Measurements from ENCODE around the gene TPK1. TPM values are rescaled to one million over a fixed set of nuclear protein-coding genes. Genes with fewer than 3 reads are reported as not detected.

TPK1 gene
- total RNA-seq, 4 donors from 2014 or later: 8.0 to 15.6 (median 11.1) TPM

DNA sequence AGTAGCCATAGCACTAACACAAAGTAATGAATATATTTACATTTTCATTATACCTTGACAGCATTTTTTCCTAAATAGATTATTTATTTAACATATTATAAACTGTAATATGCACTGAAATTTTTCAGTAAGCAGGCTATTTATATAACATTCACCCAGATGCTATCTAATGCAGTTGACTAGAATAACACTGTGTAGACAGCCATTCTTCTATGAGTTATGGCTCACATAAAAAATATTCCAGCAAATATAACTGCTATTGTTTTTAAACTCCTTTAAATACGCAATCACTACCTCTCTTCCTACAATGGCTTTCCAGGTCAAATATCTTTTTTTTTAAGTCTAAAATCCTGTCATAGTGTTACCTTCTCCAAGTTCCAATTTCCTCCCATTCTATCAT, 21.6 kb downstream of the TPK1 start:
- TF ChIP-seq, protein P1, sequence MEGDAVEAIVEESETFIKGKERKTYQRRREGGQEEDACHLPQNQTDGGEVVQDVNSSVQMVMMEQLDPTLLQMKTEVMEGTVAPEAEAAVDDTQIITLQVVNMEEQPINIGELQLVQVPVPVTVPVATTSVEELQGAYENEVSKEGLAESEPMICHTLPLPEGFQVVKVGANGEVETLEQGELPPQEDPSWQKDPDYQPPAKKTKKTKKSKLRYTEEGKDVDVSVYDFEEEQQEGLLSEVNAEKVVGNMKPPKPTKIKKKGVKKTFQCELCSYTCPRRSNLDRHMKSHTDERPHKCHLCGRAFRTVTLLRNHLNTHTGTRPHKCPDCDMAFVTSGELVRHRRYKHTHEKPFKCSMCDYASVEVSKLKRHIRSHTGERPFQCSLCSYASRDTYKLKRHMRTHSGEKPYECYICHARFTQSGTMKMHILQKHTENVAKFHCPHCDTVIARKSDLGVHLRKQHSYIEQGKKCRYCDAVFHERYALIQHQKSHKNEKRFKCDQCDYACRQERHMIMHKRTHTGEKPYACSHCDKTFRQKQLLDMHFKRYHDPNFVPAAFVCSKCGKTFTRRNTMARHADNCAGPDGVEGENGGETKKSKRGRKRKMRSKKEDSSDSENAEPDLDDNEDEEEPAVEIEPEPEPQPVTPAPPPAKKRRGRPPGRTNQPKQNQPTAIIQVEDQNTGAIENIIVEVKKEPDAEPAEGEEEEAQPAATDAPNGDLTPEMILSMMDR (IDR thresholded peaks at IDR 0.05; ENCODE audit: low read depth): no peak

DNA sequence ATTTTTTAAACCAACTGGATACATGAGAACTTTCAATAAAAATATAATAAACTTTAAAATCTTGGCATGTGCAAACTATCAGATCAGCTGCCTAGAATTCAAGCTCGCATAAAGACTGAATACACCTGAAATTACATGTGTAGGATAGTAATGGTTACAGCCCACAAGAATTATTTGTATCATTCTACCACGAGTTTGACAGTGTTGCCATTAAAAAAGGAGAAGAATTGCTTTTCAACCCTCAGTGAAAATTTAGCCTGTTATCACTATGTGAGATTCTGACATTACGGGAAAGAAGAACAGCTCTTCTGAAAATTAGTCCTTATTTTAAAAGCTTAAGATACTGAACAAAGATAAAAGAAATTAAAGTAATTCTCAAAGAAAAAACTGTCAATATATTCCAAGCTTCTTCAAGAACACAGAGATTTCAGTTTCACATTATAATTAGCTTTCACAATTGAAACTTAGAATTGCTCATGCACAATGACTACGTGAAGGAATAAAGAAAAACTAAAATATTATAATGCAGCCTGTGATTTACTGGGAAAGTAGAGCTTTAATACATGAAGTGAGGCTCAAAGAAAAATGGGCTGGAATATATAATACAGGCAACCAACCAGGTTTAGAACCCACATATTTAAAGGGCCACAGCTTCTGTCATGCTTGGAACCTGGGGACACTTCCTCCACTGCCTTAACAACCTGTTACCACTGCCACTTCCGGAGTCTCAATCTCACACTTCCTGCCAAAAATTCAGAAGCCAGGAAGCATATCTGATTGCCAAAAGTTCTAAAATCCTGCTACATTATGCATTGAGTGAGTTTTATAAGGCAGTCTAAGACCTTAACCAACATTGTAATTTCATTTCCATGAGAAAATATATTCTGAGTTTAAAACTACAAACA, 23.2 kb downstream of the TPK1 start:
- TF ChIP-seq, protein P1 (IDR thresholded peaks at IDR 0.05; ENCODE audit: low read depth): no peak

DNA sequence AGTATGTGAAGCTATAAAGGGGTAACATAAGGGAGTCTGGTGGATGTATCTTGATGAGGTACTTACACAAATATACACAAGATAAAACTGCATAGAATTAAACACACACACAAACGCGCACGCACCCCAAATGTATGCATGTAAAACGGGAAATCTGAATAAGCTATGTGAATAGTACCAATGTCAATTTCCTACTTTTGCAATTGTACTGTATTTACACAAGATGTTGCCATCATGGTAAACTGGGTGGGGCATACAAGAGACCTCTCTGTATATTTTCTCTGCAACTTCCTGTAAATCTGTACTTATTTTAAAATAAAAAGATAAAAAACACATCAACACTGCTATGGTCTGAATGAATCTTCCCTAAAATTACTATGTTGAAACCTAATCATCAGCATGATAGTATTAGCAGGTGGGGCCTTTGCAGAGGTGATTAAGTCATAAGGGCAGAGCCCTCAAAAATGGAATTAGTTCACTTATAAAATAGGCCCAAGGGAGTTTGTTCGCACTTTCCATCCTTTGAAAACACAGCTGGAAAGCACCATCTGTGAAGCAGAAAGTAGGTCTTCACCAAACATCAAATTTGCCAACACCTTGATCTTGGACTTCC, 30.1 kb downstream of the TPK1 start:
- TF ChIP-seq, protein P1 (IDR thresholded peaks at IDR 0.05; ENCODE audit: low read depth): no peak

DNA sequence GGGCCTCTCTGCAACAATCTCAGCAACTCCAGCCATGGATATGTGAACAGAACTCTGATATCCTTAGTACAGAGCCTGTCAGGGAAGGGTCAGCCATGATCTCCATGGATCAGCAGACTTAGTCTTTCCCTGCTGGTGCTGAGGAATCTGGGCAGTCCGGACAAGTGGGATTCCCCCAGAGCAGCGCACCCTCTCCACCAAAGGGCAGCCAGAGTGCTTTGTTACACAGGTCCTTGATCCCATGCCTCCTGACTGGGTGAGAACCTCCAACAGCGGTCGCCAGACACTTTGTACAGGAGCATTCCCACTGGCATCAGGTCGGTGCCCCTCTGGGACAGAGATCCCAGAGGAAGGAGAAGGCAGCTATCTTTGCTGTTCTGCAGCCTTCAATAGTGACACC, 38.9 kb downstream of the TPK1 start:
- TF ChIP-seq, protein P1 (IDR thresholded peaks at IDR 0.05; ENCODE audit: low read depth): no peak

DNA sequence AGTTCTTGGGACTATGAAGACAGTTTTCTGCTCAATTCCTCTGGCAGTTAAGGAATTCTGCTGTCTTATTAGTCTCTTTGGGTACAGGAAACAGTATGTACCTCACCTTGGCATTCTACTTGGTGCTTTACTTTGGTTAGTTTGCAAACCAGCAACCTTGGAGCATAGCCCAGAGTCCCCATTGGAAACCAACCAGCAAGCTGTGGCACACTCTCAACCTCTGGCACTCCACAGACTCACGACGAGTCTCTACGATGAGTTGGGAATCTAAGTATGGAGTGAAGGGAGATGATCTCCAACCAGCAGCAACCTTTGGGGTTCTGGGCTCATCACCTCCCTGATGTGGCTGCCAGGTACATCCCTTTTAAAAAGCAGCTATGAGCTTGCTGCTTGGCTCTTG, 43.8 kb downstream of the TPK1 start:
- TF ChIP-seq, protein P1 (IDR thresholded peaks at IDR 0.05; ENCODE audit: low read depth): no peak

DNA sequence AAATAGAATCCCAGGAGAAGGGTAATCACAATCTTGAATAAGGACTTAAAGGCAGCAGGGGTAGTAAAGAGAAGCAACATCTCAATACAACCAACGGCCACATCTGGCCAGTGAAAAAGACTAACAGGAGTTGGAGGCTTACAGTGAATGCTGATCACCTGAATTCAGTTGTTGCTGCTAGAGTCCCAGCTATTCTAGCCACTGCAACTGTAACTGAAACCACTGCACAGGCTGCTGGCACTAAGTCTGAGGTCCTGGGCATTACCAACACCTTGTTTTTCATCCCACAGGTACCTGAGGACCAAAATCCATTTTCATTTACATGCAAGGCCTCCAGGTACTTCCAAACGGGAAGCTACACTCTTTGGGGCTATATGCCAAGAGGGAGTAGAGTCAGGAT, 44.4 kb downstream of the TPK1 start:
- TF ChIP-seq, protein P1 (IDR thresholded peaks at IDR 0.05; ENCODE audit: low read depth): no peak

DNA sequence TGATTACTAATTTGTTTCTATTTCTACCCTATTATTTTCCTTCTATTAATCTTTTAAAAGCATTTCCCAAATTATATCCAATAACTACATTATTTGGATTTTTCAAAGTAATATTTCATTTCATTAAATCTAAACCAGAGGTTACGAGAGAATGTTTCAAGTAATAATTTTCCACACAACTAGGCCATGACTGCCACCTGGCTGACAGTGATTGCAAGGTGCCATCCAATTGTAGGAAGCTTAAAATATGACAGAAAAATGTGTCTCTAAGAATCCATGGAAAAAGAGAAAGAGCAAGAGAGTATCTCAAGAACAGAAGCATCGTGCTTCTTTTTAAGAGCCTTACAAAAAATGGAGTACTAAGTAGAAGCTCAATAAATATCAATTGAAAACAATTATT, 48.7 kb downstream of the TPK1 start:
- TF ChIP-seq, protein P1 (IDR thresholded peaks at IDR 0.05; ENCODE audit: low read depth): no peak
